ENCODE data around the gene S1PR2. TPM values are rescaled to one million over a fixed set of nuclear protein-coding genes. Genes with fewer than 3 reads are reported as not detected.

Gene S1PR2
- 7.8 TPM for polyA plus RNA-seq (2012; ENCODE audit: low read depth, missing spikeins)

GRCh38 chr19:10230861-10231611, at the start of gene S1PR2:
S1PR2 (minus strand) TSS chr19:10231331; CDS start chr19:10224905, 6,426 bp downstream.
- FAIRE-seq = peak; percentile 82
- TF ChIP-seq POLR2AphosphoS5 (IDR thresholded peaks at IDR 0.05; ENCODE audit: low read depth, low read length) (no peak), SPI1 (IDR thresholded peaks at IDR 0.05; ENCODE audit: low read depth, low read length) (no peak), PAX5 (IDR thresholded peaks at IDR 0.05; ENCODE audit: insufficient read depth, low read length, severe bottlenecking) (peak; percentile 4)

GRCh38 chr19:10279737-10280442, 48.8 kb upstream of the S1PR2 start:
- peak; percentile 9 for FAIRE-seq
- DNase-seq (ENCODE audit: insufficient read length, low spot score) = no peak
- no peak for TF ChIP-seq PAX5 (IDR thresholded peaks at IDR 0.05; ENCODE audit: insufficient read depth, low read length, severe bottlenecking)
- no peak for TF ChIP-seq POLR2AphosphoS5 (IDR thresholded peaks at IDR 0.05; ENCODE audit: low read depth, low read length)
- no peak for TF ChIP-seq SPI1 (IDR thresholded peaks at IDR 0.05; ENCODE audit: low read depth, low read length)
- TF ChIP-seq TAF1 (IDR thresholded peaks at IDR 0.05; ENCODE audit: low read depth, low read length) = no peak
- TF ChIP-seq POLR2A (IDR thresholded peaks at IDR 0.05; ENCODE audit: low read depth, low read length) = no peak
- no peak for TF ChIP-seq POU2F2 (IDR thresholded peaks at IDR 0.05; ENCODE audit: low read depth, low read length)

More at GRCh38 chr19:10230861-10231611, at the start of gene S1PR2:
- peak; percentile 86 for DNase-seq (ENCODE audit: insufficient read length, low spot score)

- DNase-seq (ENCODE audit: insufficient read length, low spot score) = no peak
- TF ChIP-seq SPI1 (IDR thresholded peaks at IDR 0.05; ENCODE audit: low read depth, low read length) (no peak), POLR2AphosphoS5 (IDR thresholded peaks at IDR 0.05; ENCODE audit: low read depth, low read length) (peak; percentile 50; the same call in 1 of the 2 replicates)
- FAIRE-seq = no peak
Measured at GRCh38 chr19:10278935-10279334, 47.8 kb upstream of the S1PR2 start.

GRCh38 chr19:10277795-10278589, 46.9 kb upstream of the S1PR2 start:
- TF ChIP-seq SPI1 (IDR thresholded peaks at IDR 0.05; ENCODE audit: low read depth, low read length) (no peak), TAF1 (IDR thresholded peaks at IDR 0.05; ENCODE audit: low read depth, low read length) (no peak), POLR2A (IDR thresholded peaks at IDR 0.05; ENCODE audit: low read depth, low read length) (no peak), POLR2AphosphoS5 (IDR thresholded peaks at IDR 0.05; ENCODE audit: low read depth, low read length) (no peak), POU2F2 (IDR thresholded peaks at IDR 0.05; ENCODE audit: low read depth, low read length) (no peak), PAX5 (IDR thresholded peaks at IDR 0.05; ENCODE audit: insufficient read depth, low read length, severe bottlenecking) (no peak)
- no peak for FAIRE-seq
- DNase-seq (ENCODE audit: insufficient read length, low spot score) = no peak

- TF ChIP-seq POLR2AphosphoS5 (IDR thresholded peaks at IDR 0.05; ENCODE audit: low read depth, low read length) (peak; percentile 44; the same call in 1 of the 2 replicates), TAF1 (IDR thresholded peaks at IDR 0.05; ENCODE audit: low read depth, low read length) (no peak)
- no peak for DNase-seq (ENCODE audit: insufficient read length, low spot score)
- no peak for FAIRE-seq
Measured at GRCh38 chr19:10274589-10274988, 43.5 kb upstream of the S1PR2 start.

GRCh38 chr19:10271543-10272086, 40.5 kb upstream of the S1PR2 start:
- TF ChIP-seq PAX5 (IDR thresholded peaks at IDR 0.05; ENCODE audit: insufficient read depth, low read length, severe bottlenecking) (no peak), POU2F2 (IDR thresholded peaks at IDR 0.05; ENCODE audit: low read depth, low read length) (peak; percentile 53; the same call in 1 of the 2 replicates), POLR2AphosphoS5 (IDR thresholded peaks at IDR 0.05; ENCODE audit: low read depth, low read length) (no peak; the same call in 1 of the 2 replicates), POLR2A (IDR thresholded peaks at IDR 0.05; ENCODE audit: low read depth, low read length) (peak; percentile 38; the same call in 1 of the 2 replicates), SPI1 (IDR thresholded peaks at IDR 0.05; ENCODE audit: low read depth, low read length) (peak; percentile 68), TAF1 (IDR thresholded peaks at IDR 0.05; ENCODE audit: low read depth, low read length) (no peak; the same call in 1 of the 2 replicates)
- FAIRE-seq (peak; percentile 75), DNase-seq (ENCODE audit: insufficient read length, low spot score) (no peak)

GRCh38 chr19:10270616-10271394, 39.7 kb upstream of the S1PR2 start, which contains the start of gene ICAM1:
ICAM1 (plus strand) TSS chr19:10271120; CDS start chr19:10271160, 40 bp downstream.
- DNase-seq (ENCODE audit: insufficient read length, low spot score) (no peak), FAIRE-seq (peak; percentile 85)
- peak; percentile 84 for TF ChIP-seq POU2F2 (IDR thresholded peaks at IDR 0.05; ENCODE audit: low read depth, low read length)
- TF ChIP-seq POLR2AphosphoS5 (IDR thresholded peaks at IDR 0.05; ENCODE audit: low read depth, low read length) = peak; percentile 94
- peak; percentile 80 for TF ChIP-seq TAF1 (IDR thresholded peaks at IDR 0.05; ENCODE audit: low read depth, low read length)
- peak; percentile 65 for TF ChIP-seq PAX5 (IDR thresholded peaks at IDR 0.05; ENCODE audit: insufficient read depth, low read length, severe bottlenecking)
- TF ChIP-seq SPI1 (IDR thresholded peaks at IDR 0.05; ENCODE audit: low read depth, low read length) = no peak
- peak; percentile 97 for TF ChIP-seq POLR2A (IDR thresholded peaks at IDR 0.05; ENCODE audit: low read depth, low read length)

GRCh38 chr19:10270180-10270615, 39.1 kb upstream of the S1PR2 start:
- FAIRE-seq (peak; percentile 68), DNase-seq (ENCODE audit: insufficient read length, low spot score) (no peak)
- TF ChIP-seq SPI1 (IDR thresholded peaks at IDR 0.05; ENCODE audit: low read depth, low read length) = peak; percentile 86
- no peak for TF ChIP-seq POLR2A (IDR thresholded peaks at IDR 0.05; ENCODE audit: low read depth, low read length)
- TF ChIP-seq POU2F2 (IDR thresholded peaks at IDR 0.05; ENCODE audit: low read depth, low read length) = no peak; the same call in 1 of the 2 replicates
- TF ChIP-seq TAF1 (IDR thresholded peaks at IDR 0.05; ENCODE audit: low read depth, low read length) = peak; percentile 40; the same call in 1 of the 2 replicates
